ENCODE measurements around the gene EARS2. TPM values are rescaled to one million over a fixed set of nuclear protein-coding genes. Genes with fewer than 3 reads are reported as not detected.

The EARS2 gene
- total and polyA plus RNA-seq, 2 donors from 2014 or later = 21.6 to 30.4 TPM

DNA sequence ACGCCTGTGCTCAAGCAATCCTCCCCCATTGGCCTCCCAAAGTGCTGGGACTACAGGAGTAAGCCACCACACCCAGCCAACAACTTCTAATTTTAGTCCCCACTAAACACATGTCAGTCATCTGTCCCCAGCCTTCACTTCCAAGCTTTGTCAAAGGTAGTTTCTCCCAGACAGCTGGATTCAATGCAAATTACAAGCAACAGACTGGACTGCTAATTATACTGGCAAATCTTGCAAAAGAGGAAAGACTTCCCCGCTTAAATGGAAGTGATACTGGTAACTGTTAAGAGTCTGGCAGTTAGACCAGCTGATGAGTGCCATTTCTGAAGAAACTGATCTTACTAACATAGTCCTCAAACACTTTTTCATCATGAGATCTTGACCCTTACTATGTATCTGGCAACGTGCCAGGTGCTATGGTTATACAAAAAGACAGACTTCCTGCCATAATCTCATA lies 38.7 kb downstream of the EARS2 start:
- no peak overlapping the region for H3K9ac ChIP-seq (ENCODE audit: low read length in 3 of 3)
- no peaks in the 10 kb centered on the region for H3K27me3 ChIP-seq (ENCODE audit: control insufficient read depth, insufficient read depth, low read length)
- H3K4me1 ChIP-seq (ENCODE audit: control insufficient read depth in 2 of 3, insufficient read depth in 2 of 3, low read depth in 1 of 3, low read length in 3 of 3) = no peaks in the 10 kb centered on the region
- FAIRE-seq (no peak), DNase-seq (no peak)
- no peak overlapping the region for H3K27ac ChIP-seq (ENCODE audit: low read depth in 2 of 2, low read length in 2 of 2)
- TF ChIP-seq, protein P1, sequence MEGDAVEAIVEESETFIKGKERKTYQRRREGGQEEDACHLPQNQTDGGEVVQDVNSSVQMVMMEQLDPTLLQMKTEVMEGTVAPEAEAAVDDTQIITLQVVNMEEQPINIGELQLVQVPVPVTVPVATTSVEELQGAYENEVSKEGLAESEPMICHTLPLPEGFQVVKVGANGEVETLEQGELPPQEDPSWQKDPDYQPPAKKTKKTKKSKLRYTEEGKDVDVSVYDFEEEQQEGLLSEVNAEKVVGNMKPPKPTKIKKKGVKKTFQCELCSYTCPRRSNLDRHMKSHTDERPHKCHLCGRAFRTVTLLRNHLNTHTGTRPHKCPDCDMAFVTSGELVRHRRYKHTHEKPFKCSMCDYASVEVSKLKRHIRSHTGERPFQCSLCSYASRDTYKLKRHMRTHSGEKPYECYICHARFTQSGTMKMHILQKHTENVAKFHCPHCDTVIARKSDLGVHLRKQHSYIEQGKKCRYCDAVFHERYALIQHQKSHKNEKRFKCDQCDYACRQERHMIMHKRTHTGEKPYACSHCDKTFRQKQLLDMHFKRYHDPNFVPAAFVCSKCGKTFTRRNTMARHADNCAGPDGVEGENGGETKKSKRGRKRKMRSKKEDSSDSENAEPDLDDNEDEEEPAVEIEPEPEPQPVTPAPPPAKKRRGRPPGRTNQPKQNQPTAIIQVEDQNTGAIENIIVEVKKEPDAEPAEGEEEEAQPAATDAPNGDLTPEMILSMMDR (IDR thresholded peaks at IDR 0.05; ENCODE audit: borderline replicate concordance, extremely low read depth, insufficient read depth) = no peak
- intact Hi-C loops (cut with DNase I) = no loop called here
- peaks cover 4 to 11% (median 8%) of the 10 kb centered on the region in 3 donors for H3K36me3 ChIP-seq (ENCODE audit: control insufficient read depth in 2 of 3, insufficient read depth in 3 of 3, low read length in 3 of 3)
- no peaks in the 10 kb centered on the region for H3K9me3 ChIP-seq (ENCODE audit: control insufficient read depth in 2 of 3, insufficient read depth in 1 of 3, low read length in 3 of 3)
- H3K4me3 ChIP-seq (ENCODE audit: low read length in 3 of 3) = no peak overlapping the region

DNA sequence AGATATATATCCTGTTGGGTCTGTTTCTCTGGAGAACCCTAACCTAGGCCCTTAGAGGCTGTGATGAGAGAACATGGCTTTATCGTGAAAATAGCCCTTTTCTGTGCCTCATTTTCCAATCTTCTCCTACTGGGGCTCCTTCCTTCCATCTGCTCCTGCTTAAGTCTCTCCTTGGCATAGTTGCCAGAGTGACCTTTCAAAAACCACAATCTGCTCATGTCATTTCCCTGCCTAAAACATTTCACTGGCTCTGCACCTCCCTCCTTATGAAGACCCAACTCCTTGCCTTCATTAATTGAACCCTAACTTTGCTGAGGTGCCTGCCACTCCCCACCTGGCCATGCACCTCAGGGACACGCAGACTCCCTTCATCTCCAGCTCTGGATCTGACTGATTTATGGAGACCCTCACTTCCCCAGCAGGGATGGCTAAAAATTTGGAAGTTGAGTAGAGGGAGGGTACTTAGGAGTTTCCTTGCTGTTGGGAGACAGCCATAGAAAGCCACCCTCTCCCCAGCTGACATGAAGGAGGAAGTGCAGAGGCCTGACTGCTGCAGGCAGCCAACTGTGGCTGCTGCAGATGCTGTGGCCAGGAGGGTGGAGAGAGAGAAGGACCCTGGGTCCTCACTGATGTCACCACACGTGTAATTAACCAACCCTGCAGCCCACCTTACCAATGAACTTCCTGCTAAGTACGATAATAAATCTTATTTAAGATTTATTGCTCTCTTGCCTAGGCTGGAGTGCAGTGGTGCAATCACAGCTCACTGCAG lies 40.6 kb downstream of the EARS2 start:
- Histone ChIP-seq H3K4me1 (ENCODE audit: control insufficient read depth in 2 of 3, insufficient read depth in 2 of 3, low read depth in 1 of 3, low read length in 3 of 3) (no peaks in the 10 kb centered on the region), H3K27me3 (ENCODE audit: control insufficient read depth, insufficient read depth, low read length) (no peaks in the 10 kb centered on the region), H3K36me3 (ENCODE audit: control insufficient read depth in 2 of 3, insufficient read depth in 3 of 3, low read length in 3 of 3) (no peaks in the 10 kb centered on the region), H3K4me3 (ENCODE audit: low read length in 3 of 3) (no peak overlapping the region), H3K9me3 (ENCODE audit: control insufficient read depth in 2 of 3, insufficient read depth in 1 of 3, low read length in 3 of 3) (no peaks in the 10 kb centered on the region), H3K27ac (ENCODE audit: low read depth in 2 of 2, low read length in 2 of 2) (no peak overlapping the region), H3K9ac (ENCODE audit: low read length in 3 of 3) (no peak overlapping the region)
- TF ChIP-seq, protein P1 (IDR thresholded peaks at IDR 0.05; ENCODE audit: borderline replicate concordance, extremely low read depth, insufficient read depth) = no peak
- DNase-seq (peak in 2 of 5 donors; percentile 11 to 46), FAIRE-seq (no peak)
- intact Hi-C loops (cut with DNase I) = no loop called here

DNA sequence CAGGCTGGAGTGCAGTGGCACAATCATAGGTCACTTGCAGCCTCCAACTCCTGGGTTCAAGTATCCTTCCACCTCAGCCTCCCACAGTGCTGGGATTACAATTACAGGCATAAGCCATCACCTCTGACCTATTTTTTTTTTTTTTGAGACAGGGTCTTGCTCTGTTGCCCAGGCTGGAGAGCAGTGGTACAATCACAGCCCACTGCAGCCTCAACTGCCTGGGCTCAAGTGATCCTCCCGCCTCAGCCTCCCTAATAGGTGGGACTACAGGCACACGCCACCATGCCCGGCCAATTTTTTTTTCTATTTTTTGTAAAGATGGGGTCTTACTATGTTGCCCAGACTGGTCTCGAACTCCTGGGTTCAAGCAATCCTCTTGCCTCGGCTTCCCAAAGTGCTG lies 41.3 kb downstream of the EARS2 start:
- no peak overlapping the region for H3K27ac ChIP-seq (ENCODE audit: low read depth in 2 of 2, low read length in 2 of 2)
- no peaks in the 10 kb centered on the region for H3K4me1 ChIP-seq (ENCODE audit: control insufficient read depth in 2 of 3, insufficient read depth in 2 of 3, low read depth in 1 of 3, low read length in 3 of 3)
- FAIRE-seq (no peak), DNase-seq (peak in 1 of 5 donors; percentile 26)
- no peak overlapping the region for H3K9ac ChIP-seq (ENCODE audit: low read length in 3 of 3)
- H3K36me3 ChIP-seq (ENCODE audit: control insufficient read depth in 2 of 3, insufficient read depth in 3 of 3, low read length in 3 of 3) = no peaks in the 10 kb centered on the region
- TF ChIP-seq, protein P1 (IDR thresholded peaks at IDR 0.05; ENCODE audit: borderline replicate concordance, extremely low read depth, insufficient read depth) = no peak
- intact Hi-C loops (cut with DNase I) = no loop called here
- H3K27me3 ChIP-seq (ENCODE audit: control insufficient read depth, insufficient read depth, low read length) = no peaks in the 10 kb centered on the region
- no peak overlapping the region for H3K4me3 ChIP-seq (ENCODE audit: low read length in 3 of 3)
- H3K9me3 ChIP-seq (ENCODE audit: control insufficient read depth in 2 of 3, insufficient read depth in 1 of 3, low read length in 3 of 3) = no peaks in the 10 kb centered on the region
